Measurements from ENCODE around the gene PDGFRA. TPM values are rescaled to one million over a fixed set of nuclear protein-coding genes. Genes with fewer than 3 reads are reported as not detected.

Gene PDGFRA
- total RNA-seq, 8 experiments from 2014 or later = 0.11 to 37.4 (median 2.9) TPM

Other genes starting within 250 kb of the PDGFRA start
- gene CHIC2, start 164.7 kb upstream of the PDGFRA start, total RNA-seq = 10 to 100 TPM; 10.8 to 31.1 (median 13.0) TPM
- under 1 TPM in 3 of 8 experiments, not detected in 5; 0.14 to 0.57 (median 0.33) TPM for gene GSX2, start 129.1 kb upstream of the PDGFRA start, total RNA-seq